ENCODE results near the gene CD55. TPM values are rescaled to one million over a fixed set of nuclear protein-coding genes. Genes with fewer than 3 reads are reported as not detected.

The CD55 gene
- total and polyA plus RNA-seq, 2 of the 8 experiments (the other 6 are each of a cell fraction or from before 2014, with no cell fraction given): 20.1 to 22.8 TPM

DNA sequence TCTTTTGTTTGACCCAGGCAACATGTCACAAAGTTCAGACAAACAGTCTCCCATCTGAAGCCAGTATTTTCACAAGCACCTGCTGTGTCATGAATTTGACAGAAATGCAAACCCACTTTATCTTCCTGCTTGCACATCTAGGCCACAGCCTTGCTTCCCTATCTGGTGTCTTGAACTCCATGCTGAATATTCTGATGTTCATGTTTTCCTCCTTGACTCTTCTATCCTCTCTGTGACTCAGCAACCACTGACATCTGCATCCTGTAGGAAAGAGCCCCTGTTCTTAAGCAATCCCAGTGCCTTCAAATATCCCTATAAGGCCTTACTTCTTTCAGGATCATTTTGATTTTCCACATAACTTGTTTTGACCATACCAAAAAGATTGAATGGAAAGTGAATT lies 6.5 kb downstream of the CD55 start (continued):
- TF ChIP-seq SIN3A (conservative IDR thresholded peaks at IDR 0.05 in 1 of 2, IDR thresholded peaks at IDR 0.05 in 1 of 2; ENCODE audit: low read depth in 1 of 2, low read length in 2 of 2): no peak
- no peak for TF ChIP-seq FOSL1 (IDR thresholded peaks at IDR 0.05; ENCODE audit: insufficient read depth, low read depth, low read length)
